ENCODE data around the gene FAF1. TPM values are rescaled to one million over a fixed set of nuclear protein-coding genes. Genes with fewer than 3 reads are reported as not detected.

Gene FAF1
- total RNA-seq, 4 donors from 2014 or later = 36.9 to 77.6 (median 48.3) TPM

DNA sequence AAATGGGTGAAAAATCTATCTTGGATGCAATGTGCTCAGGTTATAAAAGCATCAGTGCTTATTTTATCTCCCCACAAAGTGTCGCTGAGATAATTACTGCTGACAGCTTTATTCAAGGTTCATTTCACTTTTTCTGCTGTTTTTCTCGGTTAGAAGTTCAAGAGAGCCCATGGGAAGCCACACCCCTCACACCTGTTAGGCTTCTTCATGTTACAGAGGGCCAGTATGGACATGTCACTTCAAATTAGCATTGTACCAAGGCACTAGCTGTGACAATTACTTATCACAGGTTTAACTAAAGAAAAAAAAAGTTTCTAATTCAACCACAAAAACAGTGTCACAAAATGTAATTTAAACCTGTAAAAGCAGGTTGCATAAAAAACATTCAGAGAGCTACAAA, 349.5 kb downstream of the FAF1 start:
- Histone ChIP-seq H3K4me3 (no peak overlapping the region), H3K36me3 (no peaks in the 10 kb centered on the region), H3K27ac (no peak overlapping the region), H3K4me1 (no peaks in the 10 kb centered on the region), H3K27me3 (no peaks in the 10 kb centered on the region), H3K9me3 (no peaks in the 10 kb centered on the region)
- TF ChIP-seq, protein P1, sequence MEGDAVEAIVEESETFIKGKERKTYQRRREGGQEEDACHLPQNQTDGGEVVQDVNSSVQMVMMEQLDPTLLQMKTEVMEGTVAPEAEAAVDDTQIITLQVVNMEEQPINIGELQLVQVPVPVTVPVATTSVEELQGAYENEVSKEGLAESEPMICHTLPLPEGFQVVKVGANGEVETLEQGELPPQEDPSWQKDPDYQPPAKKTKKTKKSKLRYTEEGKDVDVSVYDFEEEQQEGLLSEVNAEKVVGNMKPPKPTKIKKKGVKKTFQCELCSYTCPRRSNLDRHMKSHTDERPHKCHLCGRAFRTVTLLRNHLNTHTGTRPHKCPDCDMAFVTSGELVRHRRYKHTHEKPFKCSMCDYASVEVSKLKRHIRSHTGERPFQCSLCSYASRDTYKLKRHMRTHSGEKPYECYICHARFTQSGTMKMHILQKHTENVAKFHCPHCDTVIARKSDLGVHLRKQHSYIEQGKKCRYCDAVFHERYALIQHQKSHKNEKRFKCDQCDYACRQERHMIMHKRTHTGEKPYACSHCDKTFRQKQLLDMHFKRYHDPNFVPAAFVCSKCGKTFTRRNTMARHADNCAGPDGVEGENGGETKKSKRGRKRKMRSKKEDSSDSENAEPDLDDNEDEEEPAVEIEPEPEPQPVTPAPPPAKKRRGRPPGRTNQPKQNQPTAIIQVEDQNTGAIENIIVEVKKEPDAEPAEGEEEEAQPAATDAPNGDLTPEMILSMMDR (IDR thresholded peaks at IDR 0.05) = no peak
- TF ChIP-seq POLR2A (IDR thresholded peaks at IDR 0.05) = no peak
- DNase-seq = no peak

DNA sequence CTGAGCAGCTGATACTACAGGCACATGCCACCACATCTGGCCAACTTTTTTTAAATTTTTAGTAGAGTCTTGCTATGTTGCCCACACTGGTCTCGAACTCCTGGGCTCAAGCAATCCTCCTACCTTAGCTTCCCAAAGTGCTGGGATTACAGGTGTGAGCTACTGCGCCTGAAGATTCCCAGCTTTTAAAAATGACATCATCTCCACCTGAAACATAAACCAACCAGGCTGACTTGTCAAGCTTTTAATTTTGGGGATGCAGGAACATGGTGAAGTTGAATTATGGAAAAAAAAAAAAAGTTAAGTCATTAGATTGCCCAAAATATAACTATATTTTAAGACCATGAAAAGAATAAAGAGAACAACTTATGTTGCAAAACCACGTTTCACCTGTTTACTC, 350.6 kb downstream of the FAF1 start:
- no peaks in the 10 kb centered on the region for H3K4me1 ChIP-seq
- H3K27me3 ChIP-seq = no peaks in the 10 kb centered on the region
- H3K4me3 ChIP-seq = no peak overlapping the region
- no peaks in the 10 kb centered on the region for H3K36me3 ChIP-seq
- TF ChIP-seq, protein P1 (IDR thresholded peaks at IDR 0.05) = no peak
- no peak for TF ChIP-seq POLR2A (IDR thresholded peaks at IDR 0.05)
- no peak overlapping the region for H3K27ac ChIP-seq
- H3K9me3 ChIP-seq = no peaks in the 10 kb centered on the region
- no peak for DNase-seq

DNA sequence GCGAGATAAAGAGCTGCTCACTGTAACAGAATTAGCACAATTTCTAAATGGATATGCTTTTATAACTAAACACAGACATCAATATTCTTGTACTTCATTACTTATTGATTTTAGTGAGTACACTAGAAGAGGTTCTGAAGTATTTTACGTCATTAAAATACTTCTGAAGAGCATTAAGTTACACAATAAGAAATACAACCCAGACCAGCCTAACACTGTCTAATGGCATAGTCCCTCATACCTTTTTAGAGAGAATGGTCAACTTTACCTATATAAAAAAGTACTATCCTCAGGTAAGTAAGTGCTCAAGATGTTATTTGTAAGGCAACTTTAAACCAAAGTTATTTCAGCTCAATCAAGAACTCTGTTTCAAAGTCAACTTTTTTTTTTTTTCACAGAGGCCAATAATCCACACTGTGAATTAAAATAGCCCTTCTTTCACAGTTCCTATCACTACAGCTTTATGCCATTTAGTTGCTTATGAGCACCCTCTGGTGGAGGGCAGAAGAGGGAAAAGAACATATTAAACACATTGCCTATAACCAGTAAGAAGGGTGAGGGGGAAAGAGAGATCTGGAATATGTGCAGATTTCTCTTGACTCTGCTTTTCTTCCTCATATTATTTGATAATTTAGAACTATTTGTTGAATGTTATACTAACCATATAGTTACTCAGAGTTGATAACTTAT, 354.7 kb downstream of the FAF1 start:
- H3K4me1 ChIP-seq = no peaks in the 10 kb centered on the region
- no peaks in the 10 kb centered on the region for H3K27me3 ChIP-seq
- H3K4me3 ChIP-seq = no peak overlapping the region
- no peaks in the 10 kb centered on the region for H3K9me3 ChIP-seq
- H3K27ac ChIP-seq = no peak overlapping the region
- TF ChIP-seq POLR2A (IDR thresholded peaks at IDR 0.05) = no peak
- TF ChIP-seq, protein P1 (IDR thresholded peaks at IDR 0.05) = peak in 4 of 6 experiments; percentile 22 to 58 (median 54)
- no peaks in the 10 kb centered on the region for H3K36me3 ChIP-seq
- no peak for DNase-seq

DNA sequence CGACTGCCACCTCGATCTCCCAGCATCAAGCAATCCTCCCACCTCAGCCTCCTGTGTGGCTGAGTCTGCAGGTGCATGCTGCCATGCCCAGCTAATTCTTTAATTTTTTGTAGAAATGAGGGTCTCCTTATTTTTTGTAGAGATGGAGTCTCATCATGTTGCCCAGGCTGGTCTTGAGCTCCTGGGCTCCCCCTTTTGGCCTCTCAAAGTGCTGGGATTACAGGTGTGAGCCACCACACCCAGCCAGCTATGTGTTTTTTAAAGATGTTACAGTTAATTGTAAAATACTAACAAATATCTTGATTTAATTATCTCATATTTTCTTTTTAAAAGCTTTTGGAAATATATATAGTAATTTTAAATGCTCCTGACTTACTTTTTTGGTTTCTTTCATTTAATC, 355.5 kb downstream of the FAF1 start:
- Histone ChIP-seq H3K4me3 (no peak overlapping the region), H3K27ac (no peak overlapping the region), H3K4me1 (no peaks in the 10 kb centered on the region), H3K36me3 (no peaks in the 10 kb centered on the region), H3K27me3 (no peaks in the 10 kb centered on the region), H3K9me3 (no peaks in the 10 kb centered on the region)
- TF ChIP-seq, protein P1 (IDR thresholded peaks at IDR 0.05) = no peak
- no peak for TF ChIP-seq POLR2A (IDR thresholded peaks at IDR 0.05)
- DNase-seq = no peak

DNA sequence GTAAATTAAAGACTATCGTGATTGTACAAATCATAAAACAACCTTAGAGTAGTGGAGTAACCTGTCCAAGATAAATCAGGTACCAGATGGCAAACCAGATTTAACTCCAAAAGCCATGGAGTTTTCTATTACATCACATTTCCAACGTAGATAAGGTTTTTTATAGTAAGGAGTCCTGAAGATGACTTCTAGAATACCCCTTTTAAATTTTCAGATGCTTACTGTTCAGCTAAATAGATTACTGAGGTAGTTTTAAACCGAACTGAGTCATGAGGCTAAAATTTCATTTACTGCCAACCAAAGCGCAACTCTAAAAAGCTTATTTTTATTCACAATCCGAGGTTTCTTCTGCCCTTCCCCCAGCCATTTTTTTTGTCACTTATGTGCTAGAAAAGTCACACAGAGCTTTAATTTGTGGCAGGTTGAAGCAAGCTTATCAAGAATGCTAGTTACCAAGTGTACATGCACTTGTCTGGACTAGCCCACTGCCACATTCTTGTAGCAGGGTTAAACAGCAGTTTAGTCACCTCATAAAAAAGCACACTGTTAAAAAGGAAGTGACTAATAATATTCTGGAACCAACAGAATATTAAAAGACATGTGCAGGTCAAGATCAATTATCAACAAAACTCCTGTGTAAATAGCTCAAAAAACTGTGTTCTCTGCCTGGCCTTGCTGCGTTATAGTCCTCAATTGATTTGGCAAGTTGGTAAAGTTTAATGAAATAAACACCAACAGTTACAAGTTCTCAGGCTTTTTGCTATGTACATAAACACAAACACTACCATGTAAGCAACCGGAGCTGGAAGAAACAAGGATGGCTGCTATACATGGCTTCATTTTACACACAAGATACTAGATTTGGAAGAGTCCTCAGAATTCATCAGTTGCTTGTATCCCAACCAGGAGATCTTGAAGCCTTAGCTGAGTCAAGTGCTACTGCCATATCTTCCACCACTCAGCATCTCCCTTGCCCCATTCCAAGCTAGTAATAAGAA, 356.5 kb downstream of the FAF1 start:
- H3K4me1 ChIP-seq = no peaks in the 10 kb centered on the region
- no peaks in the 10 kb centered on the region for H3K36me3 ChIP-seq
- no peaks in the 10 kb centered on the region for H3K9me3 ChIP-seq
- no peak for DNase-seq
- no peak for TF ChIP-seq POLR2A (IDR thresholded peaks at IDR 0.05)
- TF ChIP-seq, protein P1 (IDR thresholded peaks at IDR 0.05) = no peak
- no peak overlapping the region for H3K27ac ChIP-seq
- H3K4me3 ChIP-seq = no peak overlapping the region
- no peaks in the 10 kb centered on the region for H3K27me3 ChIP-seq
